HG02852 (cell line): ENCODE measurements around the gene TNXB.
"Not testable (repeated sequence)": the region's sequence is repeated elsewhere in the genome, so short reads cannot be mapped to it uniquely, and the experiment has no call there.

ENCODE experiments used
- ATAC-seq: cut with Tn5 transposase; IDR thresholded peaks from one replicate; pipeline ENCODE4 v1.9.1; 2021; ENCODE audit warnings: mild to moderate bottlenecking, moderate library complexity; ENCODE audit not compliant: unreplicated experiment

Gene TNXB

GRCh38 chr6:32041385-32041784 lies 67.8 kb downstream of the TNXB start:
- ATAC-seq, result not testable (repeated sequence)

GRCh38 chr6:32041050-32041321 lies 68.2 kb downstream of the TNXB start:
- not testable (repeated sequence) for ATAC-seq

- ATAC-seq, result not testable (repeated sequence)
Measured at GRCh38 chr6:32040299-32041049, 68.7 kb downstream of the TNXB start.

GRCh38 chr6:32039321-32040274 lies 69.5 kb downstream of the TNXB start:
- ATAC-seq, result not testable (repeated sequence)

- not testable (repeated sequence) for ATAC-seq
Measured at GRCh38 chr6:32038878-32039277, 70.3 kb downstream of the TNXB start.

GRCh38 chr6:32037598-32038524 lies 71.3 kb downstream of the TNXB start, which contains the start of gene CYP21A2:
Gene CYP21A2 (plus strand): TSS chr6:32038415. CDS start chr6:32038423, 8 bp downstream.
- ATAC-seq, result not testable (repeated sequence)

GRCh38 chr6:32037136-32037535 lies 72.0 kb downstream of the TNXB start:
- not testable (repeated sequence) for ATAC-seq

- not testable (repeated sequence) for ATAC-seq
Measured at GRCh38 chr6:32035283-32036013, 73.7 kb downstream of the TNXB start.

GRCh38 chr6:32029553-32029952 lies 79.6 kb downstream of the TNXB start:
- not testable (repeated sequence) for ATAC-seq

GRCh38 chr6:32028631-32029030 lies 80.5 kb downstream of the TNXB start:
- not testable (repeated sequence) for ATAC-seq

- ATAC-seq, result not testable (repeated sequence)
Measured at GRCh38 chr6:32022100-32022499, 87.0 kb downstream of the TNXB start.

- ATAC-seq, result not testable (repeated sequence)
Measured at GRCh38 chr6:32014547-32014946, 94.6 kb downstream of the TNXB start, which contains the start of gene C4B. Gene C4B (plus strand): TSS chr6:32014795. CDS start chr6:32014846, 51 bp downstream.

GRCh38 chr6:32013738-32014137 lies 95.4 kb downstream of the TNXB start:
- not testable (repeated sequence) for ATAC-seq

GRCh38 chr6:32012941-32013617 lies 96.1 kb downstream of the TNXB start:
- ATAC-seq, result not testable (repeated sequence)

- not testable (repeated sequence) for ATAC-seq
Measured at GRCh38 chr6:32010856-32011530, 98.1 kb downstream of the TNXB start.

GRCh38 chr6:32009537-32009936 lies 99.6 kb downstream of the TNXB start:
- ATAC-seq, result not testable (repeated sequence)

- not testable (repeated sequence) for ATAC-seq
Measured at GRCh38 chr6:32008616-32009015, 100.5 kb downstream of the TNXB start.

GRCh38 chr6:32008037-32008436 lies 101.1 kb downstream of the TNXB start:
- not testable (repeated sequence) for ATAC-seq

GRCh38 chr6:32007086-32007485 lies 102.1 kb downstream of the TNXB start:
- not testable (repeated sequence) for ATAC-seq
